Measurements from ENCODE around the gene UPF3A.

GRCh38 chr13:114303700-114304327 lies 22.4 kb downstream of the UPF3A start:
- no peak for TF ChIP-seq POLR2AphosphoS5 (IDR thresholded peaks at IDR 0.05)
- TF ChIP-seq, protein P1, sequence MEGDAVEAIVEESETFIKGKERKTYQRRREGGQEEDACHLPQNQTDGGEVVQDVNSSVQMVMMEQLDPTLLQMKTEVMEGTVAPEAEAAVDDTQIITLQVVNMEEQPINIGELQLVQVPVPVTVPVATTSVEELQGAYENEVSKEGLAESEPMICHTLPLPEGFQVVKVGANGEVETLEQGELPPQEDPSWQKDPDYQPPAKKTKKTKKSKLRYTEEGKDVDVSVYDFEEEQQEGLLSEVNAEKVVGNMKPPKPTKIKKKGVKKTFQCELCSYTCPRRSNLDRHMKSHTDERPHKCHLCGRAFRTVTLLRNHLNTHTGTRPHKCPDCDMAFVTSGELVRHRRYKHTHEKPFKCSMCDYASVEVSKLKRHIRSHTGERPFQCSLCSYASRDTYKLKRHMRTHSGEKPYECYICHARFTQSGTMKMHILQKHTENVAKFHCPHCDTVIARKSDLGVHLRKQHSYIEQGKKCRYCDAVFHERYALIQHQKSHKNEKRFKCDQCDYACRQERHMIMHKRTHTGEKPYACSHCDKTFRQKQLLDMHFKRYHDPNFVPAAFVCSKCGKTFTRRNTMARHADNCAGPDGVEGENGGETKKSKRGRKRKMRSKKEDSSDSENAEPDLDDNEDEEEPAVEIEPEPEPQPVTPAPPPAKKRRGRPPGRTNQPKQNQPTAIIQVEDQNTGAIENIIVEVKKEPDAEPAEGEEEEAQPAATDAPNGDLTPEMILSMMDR (IDR thresholded peaks at IDR 0.05 in 8 of 11, conservative IDR thresholded peaks at IDR 0.05 in 3 of 11), result no peak
- no peak for TF ChIP-seq POLR2A (IDR thresholded peaks at IDR 0.05)
